Measurements from ENCODE around the gene NOL11.

The NOL11 gene

DNA sequence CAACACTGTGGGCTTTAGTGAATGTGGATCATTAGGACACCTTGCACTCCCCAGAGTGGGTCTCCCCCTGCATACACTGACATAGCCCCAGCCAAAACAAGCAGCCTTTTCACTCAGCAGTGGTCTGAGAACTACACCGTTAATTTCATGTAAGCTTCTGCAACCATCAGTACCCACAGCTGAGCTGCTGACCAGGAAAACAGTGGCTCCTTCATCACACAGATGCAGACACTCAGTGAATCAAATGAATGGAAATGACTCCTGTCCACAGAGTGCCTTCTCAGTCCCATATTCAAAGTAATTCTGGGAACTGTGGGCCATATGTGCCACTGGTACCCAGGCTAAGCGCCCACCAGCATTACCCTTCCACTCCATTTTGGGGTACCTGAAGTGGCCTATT is 39.3 kb upstream of the NOL11 start:
- H3K9me3 ChIP-seq (ENCODE audit: severe bottlenecking): no peaks in the 10 kb centered on the region
- H3K4me3 ChIP-seq (ENCODE audit: low read depth, low read length): no peak overlapping the region
- H3K36me3 ChIP-seq: no peaks in the 10 kb centered on the region; the same call in 1 of the 2 replicates
- no peak overlapping the region for H3K27ac ChIP-seq
- no peak for DNase-seq
- no peaks in the 10 kb centered on the region for H3K27me3 ChIP-seq (ENCODE audit: insufficient read depth, low read depth, severe bottlenecking)
- TF ChIP-seq CTCF (IDR thresholded peaks at IDR 0.05; ENCODE audit: low read depth, low read length): no peak

- TF ChIP-seq CTCF (IDR thresholded peaks at IDR 0.05; ENCODE audit: low read depth, low read length): no peak
- Histone ChIP-seq H3K27me3 (ENCODE audit: insufficient read depth, low read depth, severe bottlenecking) (no peaks in the 10 kb centered on the region), H3K9me3 (ENCODE audit: severe bottlenecking) (no peaks in the 10 kb centered on the region), H3K36me3 (no peaks in the 10 kb centered on the region; the same call in 1 of the 2 replicates), H3K27ac (no peak overlapping the region), H3K4me3 (ENCODE audit: low read depth, low read length) (no peak overlapping the region)
- DNase-seq: no peak
Measured at GRCh38 chr17:67679225-67679624, 38.5 kb upstream of the NOL11 start.

DNA sequence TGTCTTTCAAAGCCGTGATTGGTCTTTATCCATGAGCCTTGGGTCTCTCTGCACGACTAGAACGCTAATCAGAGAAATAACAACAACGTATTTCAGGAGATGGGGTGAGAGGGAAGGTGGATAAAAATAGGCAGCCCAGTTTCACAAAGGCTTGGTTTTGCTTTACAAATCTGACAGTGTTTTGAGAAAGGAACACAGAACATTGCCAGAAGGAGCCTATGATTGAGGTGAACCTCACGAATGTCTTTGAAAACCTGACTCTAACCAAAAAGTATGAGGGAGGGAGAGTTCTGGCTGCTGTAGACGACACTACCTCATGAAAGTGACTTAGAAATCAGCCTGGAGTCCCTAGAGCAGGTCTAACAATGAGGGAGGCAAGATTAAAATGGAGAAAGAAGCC is 38.0 kb upstream of the NOL11 start:
- no peak for TF ChIP-seq CTCF (IDR thresholded peaks at IDR 0.05; ENCODE audit: low read depth, low read length)
- no peak overlapping the region for H3K4me3 ChIP-seq (ENCODE audit: low read depth, low read length)
- H3K36me3 ChIP-seq: no peaks in the 10 kb centered on the region; the same call in 1 of the 2 replicates
- no peaks in the 10 kb centered on the region for H3K27me3 ChIP-seq (ENCODE audit: insufficient read depth, low read depth, severe bottlenecking)
- H3K27ac ChIP-seq: no peak overlapping the region
- no peak for DNase-seq
- H3K9me3 ChIP-seq (ENCODE audit: severe bottlenecking): no peaks in the 10 kb centered on the region

DNA sequence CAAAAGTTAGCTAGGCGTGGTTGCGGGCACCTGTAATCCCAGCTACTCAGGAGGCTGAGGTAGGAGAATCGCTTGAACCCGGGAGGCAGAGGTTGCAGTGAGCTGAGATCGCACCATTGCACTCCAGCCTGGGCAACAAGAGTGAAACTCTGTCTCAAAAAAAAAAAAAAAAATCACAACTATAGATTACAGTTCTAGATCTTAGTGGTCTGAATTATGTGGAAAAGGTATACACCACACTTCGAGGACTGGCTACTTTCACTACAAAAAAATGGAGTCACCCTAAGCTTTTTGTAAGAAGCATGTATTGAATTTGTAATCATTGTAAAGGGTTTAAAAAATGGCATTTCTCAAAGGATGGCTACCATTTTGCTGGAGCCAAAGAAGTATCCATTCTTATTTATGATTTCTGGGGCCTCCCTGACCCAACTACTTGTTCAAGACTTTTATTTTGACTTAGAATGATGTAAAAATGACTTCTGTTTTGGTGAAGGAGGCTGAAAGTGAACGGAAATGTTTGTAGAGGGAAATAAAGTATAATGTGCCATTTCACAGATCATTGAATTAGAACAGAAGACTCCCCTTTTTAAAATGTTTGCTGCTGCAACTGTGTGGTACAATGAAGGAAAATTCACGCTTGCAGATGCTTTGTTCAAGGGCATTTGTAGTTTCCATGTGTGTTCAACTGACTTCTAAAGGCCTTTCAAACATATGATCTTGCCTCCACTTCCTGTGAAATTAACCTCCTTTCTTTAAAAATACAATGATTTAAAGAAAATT is 37.1 kb upstream of the NOL11 start:
- H3K27ac ChIP-seq: no peak overlapping the region
- no peak overlapping the region for H3K4me3 ChIP-seq (ENCODE audit: low read depth, low read length)
- no peaks in the 10 kb centered on the region; the same call in 1 of the 2 replicates for H3K36me3 ChIP-seq
- H3K27me3 ChIP-seq (ENCODE audit: insufficient read depth, low read depth, severe bottlenecking): no peaks in the 10 kb centered on the region
- DNase-seq: no peak
- no peak for TF ChIP-seq CTCF (IDR thresholded peaks at IDR 0.05; ENCODE audit: low read depth, low read length)
- no peaks in the 10 kb centered on the region for H3K9me3 ChIP-seq (ENCODE audit: severe bottlenecking)

- Histone ChIP-seq H3K36me3 (no peaks in the 10 kb centered on the region), H3K9me3 (ENCODE audit: severe bottlenecking) (no peaks in the 10 kb centered on the region), H3K27me3 (ENCODE audit: insufficient read depth, low read depth, severe bottlenecking) (no peaks in the 10 kb centered on the region), H3K27ac (no peak overlapping the region), H3K4me3 (ENCODE audit: low read depth, low read length) (no peak overlapping the region)
- DNase-seq: no peak
- TF ChIP-seq CTCF (IDR thresholded peaks at IDR 0.05; ENCODE audit: low read depth, low read length): no peak
Measured at GRCh38 chr17:67682196-67682595, 35.5 kb upstream of the NOL11 start.

DNA sequence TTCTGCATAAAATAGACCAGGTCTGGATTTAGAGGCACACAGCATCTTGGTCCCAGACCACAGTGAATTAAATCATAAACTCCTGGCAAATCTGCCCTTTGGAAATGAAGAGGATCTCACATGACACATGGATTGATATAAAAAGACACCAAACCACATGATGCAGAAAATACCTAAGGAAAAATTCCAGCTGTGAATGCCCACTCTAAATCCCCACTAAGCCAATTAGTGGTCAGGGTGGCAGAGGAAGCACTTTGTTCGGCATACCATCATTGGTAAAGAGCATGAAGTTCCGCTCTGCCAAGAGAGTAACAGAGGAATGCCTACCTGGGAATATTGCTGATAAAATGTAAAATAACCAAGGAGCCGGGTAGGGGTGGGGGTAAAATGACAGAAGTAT is 32.4 kb upstream of the NOL11 start:
- Histone ChIP-seq H3K36me3 (no peaks in the 10 kb centered on the region), H3K27me3 (ENCODE audit: insufficient read depth, low read depth, severe bottlenecking) (no peaks in the 10 kb centered on the region), H3K27ac (no peak overlapping the region), H3K4me3 (ENCODE audit: low read depth, low read length) (no peak overlapping the region), H3K9me3 (ENCODE audit: severe bottlenecking) (no peaks in the 10 kb centered on the region)
- DNase-seq: no peak
- no peak for TF ChIP-seq CTCF (IDR thresholded peaks at IDR 0.05; ENCODE audit: low read depth, low read length)
